Endodermal cell (in vitro differentiated cells): ENCODE results near the gene FBXL16. TPM values are rescaled to one million over a fixed set of nuclear protein-coding genes. Genes with fewer than 3 reads are reported as not detected.

Source experiments
- DNase-seq: peaks from one replicate; pipeline ENCODE4 v3.0.0-alpha.2; 2017
- H3K27ac ChIP-seq: 2 replicates; pipeline ENCODE4 v1.5.1; 2013; ENCODE audit warnings: mild to moderate bottlenecking, low read depth, low read length, moderate library complexity
- H3K27me3 ChIP-seq: 2 replicates; pipeline ENCODE4 v1.6.1; 2013; ENCODE audit warnings: mild to moderate bottlenecking, low read length, moderate library complexity; ENCODE audit not compliant: insufficient read depth, control insufficient read depth, poor library complexity, severe bottlenecking
- H3K36me3 ChIP-seq: 2 replicates; pipeline ENCODE4 v1.7.0; 2013; ENCODE audit warnings: mild to moderate bottlenecking, low read length, moderate library complexity; ENCODE audit not compliant: control insufficient read depth, insufficient read depth
- H3K4me1 ChIP-seq: one replicate; pipeline ENCODE4 v1.7.0; 2013; ENCODE audit warnings: low read length; ENCODE audit not compliant: control insufficient read depth, insufficient read depth
- H3K4me3 ChIP-seq: 2 replicates; pipeline ENCODE4 v1.5.1; 2013; ENCODE audit warnings: mild to moderate bottlenecking, low read length, moderate library complexity
- H3K9ac ChIP-seq: 2 replicates; pipeline ENCODE4 v1.6.1; 2013; ENCODE audit warnings: mild to moderate bottlenecking, low read length, moderate library complexity; ENCODE audit not compliant: poor library complexity, severe bottlenecking; ENCODE audit errors: extremely low read depth
- H3K9me3 ChIP-seq: 2 replicates; pipeline ENCODE4 v1.6.1; 2013; ENCODE audit warnings: mild to moderate bottlenecking, low read length, moderate library complexity; ENCODE audit not compliant: control insufficient read depth
- H3K27ac Mint-ChIP-seq: 2 replicates; pipeline ENCODE4 v1.8.0; 2020; ENCODE audit warnings: mixed read lengths
- H3K27me3 Mint-ChIP-seq: 2 replicates; pipeline ENCODE4 v1.8.0; 2021; ENCODE audit warnings: mild to moderate bottlenecking, mixed read lengths; ENCODE audit not compliant: insufficient read depth
- H3K36me3 Mint-ChIP-seq: 2 replicates; pipeline ENCODE4 v1.8.0; 2020; ENCODE audit warnings: low read depth, mixed read lengths
- H3K4me1 Mint-ChIP-seq: 2 replicates; pipeline ENCODE4 v1.8.0; 2020; ENCODE audit warnings: mixed read lengths
- H3K4me3 Mint-ChIP-seq: 2 replicates; pipeline ENCODE4 v1.8.0; 2020; ENCODE audit warnings: mild to moderate bottlenecking, moderate library complexity, mixed read lengths
- H3K9me3 Mint-ChIP-seq: 2 replicates; pipeline ENCODE4 v1.8.0; 2020; ENCODE audit warnings: mild to moderate bottlenecking, mixed read lengths
- CTCF ChIP-seq: fragments of 200-600 bp; sonication (generic); conservative IDR thresholded peaks from 2 replicates; pipeline ENCODE4 v1.5.0; 2021; ENCODE audit warnings: antibody characterized with exemption, mild to moderate bottlenecking
- WGBS, 2 experiments: methylation state at CpG; one replicate each; pipeline versions ENCODE4 v1.1.5 to v1.1.7; 2013; ENCODE audit warnings: missing lambda C conversion rate in 2 of 2, mixed read lengths in 1 of 2; ENCODE audit not compliant: insufficient coverage in 1 of 2, insufficient read length in 1 of 2; 5-methylcytosine and 5-hydroxymethylcytosine counted together
- total RNA-seq, 2 donors: library from RNA; stranded (reverse); fragmentation: NEBNext Ultra II Directional in 1 of 2; extraction: Animal tissue kit (Norgen Biotek cat#: 25700) in 1 of 2; gene quantifications; 2 replicates in 1 of 2; 3 replicates in 1 of 2; pipeline ENCODE4 v1.2.1, GENCODE V29; 2021

The FBXL16 gene
- total RNA-seq, 2 donors from 2014 or later: 0.38 to 2.2 TPM

GRCh38 chr16:732936-733335, 27.3 kb upstream of the FBXL16 start:
- H3K4me1 Mint-ChIP-seq: no peaks in the 10 kb centered on the region
- H3K36me3 ChIP-seq: peaks cover 32% of the 10 kb centered on the region
- DNase-seq: peak; percentile 68
- no peaks in the 10 kb centered on the region for H3K4me1 ChIP-seq
- no peaks in the 10 kb centered on the region for H3K27me3 Mint-ChIP-seq
- no peaks in the 10 kb centered on the region for H3K9me3 Mint-ChIP-seq
- 90 to 95% methylated on average over 9 to 13 of the region's 13 CpGs for WGBS, 2 experiments
- H3K27me3 ChIP-seq: no peaks in the 10 kb centered on the region
- peaks cover 23% of the 10 kb centered on the region for H3K36me3 Mint-ChIP-seq
- H3K27ac Mint-ChIP-seq: no peak overlapping the region
- no peak overlapping the region for H3K4me3 ChIP-seq
- no peak overlapping the region for H3K27ac ChIP-seq
- H3K4me3 Mint-ChIP-seq: no peak overlapping the region
- H3K9ac ChIP-seq: no peak overlapping the region
- TF ChIP-seq CTCF: peak; percentile 57
- no peaks in the 10 kb centered on the region for H3K9me3 ChIP-seq

- no peaks in the 10 kb centered on the region for H3K4me1 Mint-ChIP-seq
- H3K9me3 ChIP-seq: no peaks in the 10 kb centered on the region
- 95 to 96% methylated on average over 9 to 12 of the region's 12 CpGs for WGBS, 2 experiments
- no peak for DNase-seq
- H3K27ac ChIP-seq: no peak overlapping the region
- H3K27me3 ChIP-seq: peaks cover 5% of the 10 kb centered on the region
- no peak overlapping the region for H3K27ac Mint-ChIP-seq
- no peak for TF ChIP-seq CTCF
- H3K4me3 Mint-ChIP-seq: no peak overlapping the region
- H3K36me3 ChIP-seq: peaks cover 26% of the 10 kb centered on the region
- H3K9ac ChIP-seq: no peak overlapping the region
- peaks cover 20% of the 10 kb centered on the region for H3K36me3 Mint-ChIP-seq
- peaks cover under 1% of the 10 kb centered on the region for H3K4me1 ChIP-seq
- H3K27me3 Mint-ChIP-seq: no peaks in the 10 kb centered on the region
- no peaks in the 10 kb centered on the region for H3K9me3 Mint-ChIP-seq
- H3K4me3 ChIP-seq: no peak overlapping the region
These were observed 26.7 kb upstream of the FBXL16 start for GRCh38 chr16:732332-732731.

GRCh38 chr16:730666-731509, 25.3 kb upstream of the FBXL16 start:
- no peaks in the 10 kb centered on the region for H3K4me1 Mint-ChIP-seq
- Histone ChIP-seq H3K27ac (no peak overlapping the region), H3K4me1 (peaks cover 3% of the 10 kb centered on the region), H3K36me3 (peaks cover 15% of the 10 kb centered on the region), H3K9me3 (no peaks in the 10 kb centered on the region), H3K9ac (no peak overlapping the region), H3K4me3 (no peak overlapping the region), H3K27me3 (peaks cover 15% of the 10 kb centered on the region)
- DNase-seq: no peak
- no peaks in the 10 kb centered on the region for H3K9me3 Mint-ChIP-seq
- 88 to 89% methylated on average over 18 to 22 of the region's 22 CpGs for WGBS, 2 experiments
- H3K27me3 Mint-ChIP-seq: peaks cover 6% of the 10 kb centered on the region
- H3K36me3 Mint-ChIP-seq: peaks cover 16% of the 10 kb centered on the region
- no peak overlapping the region for H3K27ac Mint-ChIP-seq
- no peak overlapping the region for H3K4me3 Mint-ChIP-seq
- TF ChIP-seq CTCF: no peak
